HuH-7.5 (cell line): ENCODE measurements around the gene RRBP1.
A peak's percentile ranks its signal among the peaks of the same experiment; 100 is the strongest.

Experiments
- DNase-seq: peaks from one replicate; pipeline ENCODE4 v3.0.0; 2011; ENCODE audit warnings: low spot score

RRBP1 gene

DNA sequence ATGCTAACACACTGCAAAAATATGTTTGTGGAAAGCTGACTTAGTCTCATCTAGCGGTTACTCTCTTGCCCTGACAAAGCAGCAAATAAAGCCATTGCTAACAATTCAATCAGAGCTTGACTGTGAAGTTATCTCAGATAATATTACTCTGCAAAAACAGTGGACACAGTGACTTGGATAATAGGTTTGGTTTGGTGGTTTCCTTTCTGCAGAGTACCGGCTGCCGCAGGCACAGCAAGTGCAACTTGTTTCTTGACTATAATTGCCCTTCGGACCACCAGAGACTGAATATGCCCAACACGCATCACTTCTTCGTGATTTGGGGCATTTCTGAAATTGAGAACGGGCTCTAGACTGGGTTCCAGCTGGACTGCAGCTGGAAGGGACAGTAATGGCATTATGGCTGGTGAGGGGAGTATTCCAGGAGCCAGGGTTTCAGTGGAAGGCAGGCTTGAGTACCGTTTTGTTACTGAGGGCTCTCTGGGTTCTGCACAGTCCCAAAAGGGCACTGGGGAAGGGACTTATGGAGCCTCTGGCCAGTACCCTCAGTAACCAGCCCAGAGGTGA, 72.1 kb downstream of the RRBP1 start:
- DNase-seq, result no peak

DNA sequence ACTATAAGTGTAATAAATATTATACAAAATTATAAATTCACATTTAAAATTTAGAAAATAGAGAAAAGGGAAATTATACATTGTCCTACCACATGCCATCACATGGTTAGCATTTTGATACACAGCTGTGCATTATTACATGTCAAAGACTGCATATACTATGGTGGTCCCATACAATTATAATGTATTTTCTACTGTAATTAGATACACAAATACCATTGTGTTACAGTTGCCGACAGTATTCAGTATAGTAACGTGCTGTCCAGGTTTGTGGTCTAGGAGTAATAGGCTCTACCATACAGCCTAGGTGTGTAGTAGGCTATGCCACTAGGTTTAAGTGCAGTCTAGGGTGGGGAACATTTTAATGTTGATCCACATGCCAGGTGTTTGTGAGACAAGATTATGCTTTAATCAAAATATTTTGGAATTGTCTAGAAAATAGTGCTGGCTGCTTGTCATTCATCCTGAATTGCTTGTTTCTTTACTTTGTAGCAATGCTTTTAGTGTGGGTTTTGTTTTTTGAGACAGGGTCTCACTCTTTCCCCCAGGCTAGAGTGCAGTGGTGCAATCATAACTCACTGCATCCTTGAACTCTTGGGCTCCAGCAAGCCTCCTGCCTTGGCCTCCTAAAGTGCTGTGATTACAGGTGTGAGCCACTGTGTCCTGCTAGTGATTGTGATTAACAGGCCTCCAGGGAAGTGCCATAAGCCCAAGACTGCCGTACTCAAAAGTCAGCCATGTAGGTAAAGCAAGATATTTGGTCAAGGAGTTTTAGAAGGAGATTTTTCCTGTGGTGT, 73.1 kb downstream of the RRBP1 start:
- no peak for DNase-seq

DNA sequence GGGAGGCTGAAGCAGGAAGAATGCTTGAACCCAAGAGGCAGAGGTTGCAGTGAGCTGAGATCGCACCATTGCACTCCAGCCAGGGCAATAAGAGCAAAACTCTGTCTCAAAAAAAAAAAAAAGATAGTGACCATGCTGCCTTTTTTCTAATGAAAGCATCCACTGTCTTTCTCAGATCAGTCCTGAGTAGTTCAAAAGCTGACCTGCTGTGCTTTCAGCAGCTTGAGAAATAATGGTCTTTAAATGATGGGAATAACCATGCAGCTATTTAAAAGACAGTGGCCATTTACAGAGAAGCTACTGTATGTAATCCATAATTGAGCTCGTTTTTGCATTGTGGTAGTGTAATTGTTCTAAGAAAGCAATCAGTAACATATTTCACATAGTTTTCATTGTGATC, 76.0 kb downstream of the RRBP1 start:
- no peak for DNase-seq

DNA sequence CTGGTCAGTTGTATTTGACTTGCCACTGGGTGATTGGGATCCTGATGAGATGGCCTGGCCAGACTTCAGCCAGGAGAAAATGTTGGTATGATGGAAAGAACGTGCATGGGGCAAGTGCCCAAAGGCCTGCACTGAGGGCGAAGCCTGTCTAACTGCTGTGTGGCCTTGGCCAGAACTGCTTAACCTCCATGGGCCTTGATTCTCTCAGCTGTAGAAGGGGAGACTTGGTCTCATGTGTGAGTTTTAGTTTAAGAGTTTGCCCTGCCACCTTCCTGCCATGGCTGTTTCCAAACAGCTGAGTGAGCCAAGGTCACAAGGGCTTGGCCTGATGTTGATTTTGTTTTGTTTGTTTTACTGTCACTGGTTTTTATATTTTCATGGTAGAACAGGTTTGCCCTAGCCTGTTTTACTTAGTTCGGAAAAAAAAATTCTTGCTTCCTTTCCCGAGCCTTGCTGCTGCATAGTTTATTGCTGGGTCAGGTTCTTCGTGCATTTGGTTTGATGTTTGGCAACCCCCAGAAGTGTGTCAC, 76.8 kb downstream of the RRBP1 start:
- DNase-seq, result peak; percentile 15

DNA sequence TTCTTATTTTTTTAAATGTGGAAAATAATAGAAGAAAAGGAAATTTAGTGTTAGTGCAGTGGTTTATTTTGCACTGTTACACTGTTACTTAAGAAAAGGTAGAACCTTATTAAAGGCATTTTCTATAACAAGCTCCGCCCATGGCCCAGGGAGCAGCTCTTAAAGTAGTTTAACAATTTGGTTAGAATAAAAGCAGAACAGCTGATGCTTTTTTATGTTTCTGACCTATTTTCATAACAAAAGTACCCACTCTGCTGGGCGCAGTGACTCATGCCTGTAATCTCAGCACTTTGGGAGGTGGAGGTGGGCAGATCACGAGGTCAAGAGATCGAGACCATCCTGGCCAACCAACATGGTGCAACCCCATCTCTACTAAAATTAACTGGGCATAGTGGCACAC, 79.5 kb downstream of the RRBP1 start:
- DNase-seq, result no peak

DNA sequence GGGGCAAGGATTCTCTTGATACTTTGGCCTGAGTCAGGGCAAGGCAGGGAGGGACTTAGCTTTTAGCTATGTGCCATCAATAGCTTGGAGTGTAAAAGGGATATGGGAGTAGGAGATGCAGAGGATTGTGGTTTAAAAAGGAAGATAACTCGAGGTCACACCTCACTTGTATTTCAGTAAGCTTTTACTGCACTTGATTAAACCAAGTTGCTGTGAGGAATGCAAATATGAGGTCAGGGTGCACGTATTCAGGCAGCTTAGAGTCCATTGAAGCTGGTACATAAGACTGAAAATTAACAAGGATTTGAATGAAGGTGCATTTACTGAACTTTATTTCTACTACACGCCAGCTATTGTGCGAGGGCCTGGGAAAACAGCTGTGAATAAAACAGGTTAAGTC, 80.1 kb downstream of the RRBP1 start:
- no peak for DNase-seq

DNA sequence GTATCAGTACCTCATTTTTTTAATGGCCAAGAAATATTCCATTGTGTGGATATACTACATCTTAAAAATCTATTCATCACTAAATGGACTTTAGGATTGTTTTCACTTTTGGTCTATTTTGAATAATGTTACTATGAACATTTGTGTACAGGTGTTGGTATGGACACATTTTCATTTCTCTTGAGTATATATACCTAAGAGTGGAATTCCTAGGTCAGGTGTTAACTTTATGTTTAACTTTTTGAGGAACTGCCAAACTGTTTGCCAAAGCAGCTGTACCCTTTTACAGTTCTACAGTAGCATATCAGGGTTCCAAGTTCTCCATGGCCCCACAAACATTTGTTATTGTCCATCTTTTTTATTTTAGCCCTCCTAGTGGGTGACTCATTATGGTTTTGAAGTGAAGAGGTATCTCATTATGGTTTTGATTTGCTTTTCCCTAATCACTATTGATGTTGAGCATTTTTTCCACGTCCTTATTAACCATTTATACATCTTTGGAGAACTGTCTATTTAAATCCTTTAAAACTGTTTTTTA, 84.0 kb downstream of the RRBP1 start:
- DNase-seq, result no peak

DNA sequence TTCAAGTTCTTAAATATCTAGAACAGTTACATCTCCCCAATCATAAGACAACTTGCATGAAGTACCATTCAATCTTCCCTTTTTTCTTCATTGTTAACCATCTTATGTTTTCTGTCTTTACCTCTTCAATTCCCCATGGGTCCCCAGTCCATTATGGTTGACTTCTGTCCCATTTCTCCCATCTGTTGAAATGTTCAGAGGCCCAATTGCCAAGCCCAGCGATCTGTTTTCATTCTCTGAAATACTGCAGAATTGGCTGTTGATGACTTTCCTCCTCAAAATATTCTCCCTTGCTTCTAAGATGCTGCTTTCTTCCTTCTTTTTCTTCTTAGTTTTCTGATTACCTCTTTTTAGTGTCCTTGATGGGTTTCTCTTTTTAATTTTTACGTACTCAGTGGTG, 86.2 kb downstream of the RRBP1 start:
- no peak for DNase-seq

DNA sequence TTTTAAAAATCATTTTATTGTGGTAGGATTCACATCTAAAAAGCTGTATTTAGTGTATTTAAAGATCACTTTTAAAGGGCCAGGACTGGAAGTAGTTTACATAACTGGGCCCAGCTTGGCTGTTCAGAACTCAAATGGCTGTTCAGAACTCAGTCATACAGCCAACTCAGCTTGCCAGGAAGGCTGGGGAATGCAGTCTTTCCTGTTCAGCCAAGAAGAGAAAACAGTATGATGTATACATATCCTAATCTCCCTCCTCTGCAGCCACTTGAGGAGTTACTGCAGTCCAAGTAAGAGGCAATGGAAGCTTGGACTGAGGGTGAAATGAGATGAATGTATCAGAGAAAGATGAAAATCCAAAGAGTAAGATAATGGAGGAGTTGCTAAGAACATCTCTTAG, 87.6 kb downstream of the RRBP1 start:
- no peak for DNase-seq

DNA sequence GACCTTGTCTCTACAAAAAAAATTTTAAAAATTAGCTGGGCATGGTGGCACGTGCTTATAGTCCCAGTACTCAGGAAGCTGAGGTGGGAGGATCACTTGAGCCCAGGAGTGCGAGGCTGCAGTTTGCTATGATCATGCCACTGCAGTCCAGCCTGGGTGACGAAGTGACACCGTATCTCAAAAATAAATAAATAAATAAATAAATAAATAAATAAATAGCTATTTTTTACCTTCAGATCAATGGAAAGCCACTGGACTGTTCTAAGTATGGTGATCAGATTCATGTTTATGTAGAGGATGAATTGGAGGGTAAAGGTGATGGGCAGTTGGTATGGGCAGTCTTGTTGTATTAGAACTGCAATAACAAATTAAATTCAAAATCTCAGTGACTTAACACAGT, 88.1 kb downstream of the RRBP1 start:
- DNase-seq, result no peak

DNA sequence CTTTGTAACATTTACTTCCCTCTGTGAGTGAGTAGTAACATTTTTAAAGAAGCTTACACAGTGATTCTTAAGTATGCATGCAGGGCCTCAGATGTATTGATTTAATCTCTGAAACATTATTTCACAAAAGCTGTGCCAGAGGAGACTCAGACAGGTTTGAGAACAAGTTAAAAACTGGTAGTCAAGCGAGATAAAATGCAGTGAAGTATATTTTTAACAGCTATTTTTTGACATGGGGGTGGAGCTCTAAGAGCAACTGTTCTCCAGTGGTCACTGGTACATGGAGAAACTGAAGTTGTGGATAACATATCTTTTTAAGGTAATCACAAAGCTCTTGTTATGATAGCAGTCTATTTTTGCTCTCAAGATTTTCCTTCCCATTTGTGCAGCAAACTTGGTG, 91.8 kb downstream of the RRBP1 start:
- no peak for DNase-seq

DNA sequence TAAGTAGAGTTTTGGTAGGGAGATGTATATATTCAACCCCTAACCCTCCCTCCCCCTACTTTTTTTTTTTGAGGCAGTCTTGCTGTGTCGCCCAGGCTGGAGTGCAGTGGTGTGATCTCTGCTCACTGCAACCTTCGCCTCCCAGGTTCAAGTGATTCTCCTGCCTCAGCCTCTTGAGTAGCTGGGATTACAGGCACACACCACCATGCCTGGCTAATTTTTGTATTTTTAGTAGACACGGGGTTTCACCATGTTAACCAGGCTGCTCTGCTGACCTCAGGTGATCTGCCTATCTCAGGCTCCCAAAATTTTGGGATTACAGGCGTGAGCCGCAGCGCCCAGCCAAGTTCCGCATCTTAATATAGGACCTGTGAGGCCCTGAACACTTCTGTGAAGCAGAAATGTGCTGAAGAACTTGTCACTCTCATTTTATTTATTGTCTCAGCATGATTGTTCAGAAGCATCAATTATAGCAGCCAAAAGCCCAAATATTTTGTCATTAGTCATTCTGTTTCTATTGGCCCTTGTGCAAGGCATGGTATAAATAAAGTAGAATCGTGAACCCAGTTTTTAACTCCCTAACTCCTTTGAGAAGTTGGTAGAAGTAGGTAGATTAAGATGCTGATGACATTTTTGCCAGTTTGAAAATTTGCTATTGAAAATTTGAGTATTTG, 92.7 kb downstream of the RRBP1 start:
- no peak for DNase-seq

DNA sequence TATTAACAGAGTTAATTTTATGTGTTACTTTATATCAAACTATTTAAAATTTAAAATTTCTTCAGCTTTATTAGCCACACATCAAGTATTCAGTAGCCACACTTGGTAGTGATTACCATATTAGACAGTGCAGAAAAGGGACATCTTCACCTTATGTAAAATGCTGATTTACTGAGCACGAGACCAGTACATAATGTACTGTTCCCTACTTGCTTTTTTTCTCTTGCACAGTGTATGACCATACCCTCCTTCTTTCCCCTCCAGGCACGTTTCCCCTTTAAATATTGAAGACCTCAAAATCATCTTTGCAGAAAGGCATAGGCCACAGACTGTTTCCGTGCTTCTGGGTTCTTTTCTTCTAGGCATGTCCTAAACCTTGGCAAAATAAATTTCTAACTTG, 94.2 kb downstream of the RRBP1 start:
- DNase-seq, result no peak

DNA sequence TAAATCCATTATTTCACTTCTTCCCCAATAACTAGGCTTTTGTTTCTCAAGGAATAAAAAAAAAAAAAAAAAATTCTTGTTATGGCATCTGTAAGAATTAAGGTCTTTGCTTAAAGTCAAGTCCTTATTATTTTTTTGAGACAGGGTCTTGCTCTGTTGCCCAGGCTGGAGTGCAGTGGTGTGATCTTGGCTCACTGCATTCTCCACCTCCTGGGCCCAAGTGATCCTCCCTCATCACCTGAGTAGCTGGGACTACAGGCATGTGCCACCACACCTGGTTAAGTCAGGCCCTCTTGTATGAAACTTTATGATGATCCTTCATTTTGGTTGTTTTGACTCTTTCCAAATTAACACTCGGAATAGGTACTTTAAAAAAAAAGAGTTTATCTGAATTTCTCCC, 94.9 kb downstream of the RRBP1 start:
- DNase-seq, result no peak

DNA sequence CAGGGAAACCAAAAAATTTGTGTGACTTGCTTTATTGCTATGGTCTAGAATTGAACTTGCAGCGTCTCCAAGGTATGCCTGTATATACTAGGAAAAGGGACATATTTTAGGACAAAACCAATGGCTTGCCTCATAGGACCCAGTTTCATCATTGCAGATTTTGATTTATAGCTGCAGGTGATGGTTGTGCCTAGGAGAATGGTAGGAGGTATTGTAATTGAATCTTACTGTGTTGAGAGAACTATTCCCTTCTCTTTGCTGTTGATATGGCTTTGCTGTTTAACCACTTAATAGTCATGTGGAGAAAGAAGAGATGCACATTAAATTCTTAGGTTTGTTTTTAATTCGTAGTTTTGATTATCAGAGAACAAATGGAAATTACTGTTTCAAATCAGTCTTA, 95.8 kb downstream of the RRBP1 start:
- DNase-seq, result no peak

DNA sequence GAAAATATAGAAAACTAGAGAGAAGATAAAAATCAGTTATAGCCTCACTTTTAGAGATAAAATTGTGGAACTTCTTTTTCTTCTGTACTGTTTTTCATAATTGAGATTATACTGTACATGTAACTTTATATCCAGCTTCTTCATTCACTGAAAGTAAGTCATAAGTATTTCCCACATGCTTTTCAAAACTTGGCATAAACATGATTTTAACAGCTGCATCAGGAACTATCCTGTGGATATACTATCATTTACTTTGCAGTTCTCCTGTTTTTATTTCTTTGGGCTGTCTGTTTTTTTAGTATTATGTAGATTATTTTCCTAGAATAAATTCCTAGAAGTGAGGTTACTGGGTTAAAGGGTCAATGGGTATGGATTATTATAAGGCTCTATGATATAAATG, 97.4 kb downstream of the RRBP1 start:
- no peak for DNase-seq

DNA sequence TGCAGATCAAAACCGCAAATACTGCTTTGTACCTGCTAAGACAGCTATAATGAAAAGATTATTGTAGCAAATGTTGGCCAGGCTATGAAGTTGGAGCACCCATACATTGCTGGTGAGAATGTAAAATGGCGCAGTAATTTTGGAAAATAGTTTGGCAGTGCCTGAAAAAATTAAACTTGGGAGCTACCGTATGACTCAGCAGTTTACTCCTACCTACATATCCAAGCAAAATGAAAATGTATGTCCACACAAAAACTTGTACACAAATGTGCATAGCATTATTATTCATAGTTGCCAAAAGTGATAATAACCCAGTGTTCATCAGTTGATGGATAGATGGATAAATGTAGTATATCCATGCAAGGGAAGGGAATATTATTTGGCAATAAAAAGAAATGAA, 98.9 kb downstream of the RRBP1 start:
- DNase-seq, result no peak

DNA sequence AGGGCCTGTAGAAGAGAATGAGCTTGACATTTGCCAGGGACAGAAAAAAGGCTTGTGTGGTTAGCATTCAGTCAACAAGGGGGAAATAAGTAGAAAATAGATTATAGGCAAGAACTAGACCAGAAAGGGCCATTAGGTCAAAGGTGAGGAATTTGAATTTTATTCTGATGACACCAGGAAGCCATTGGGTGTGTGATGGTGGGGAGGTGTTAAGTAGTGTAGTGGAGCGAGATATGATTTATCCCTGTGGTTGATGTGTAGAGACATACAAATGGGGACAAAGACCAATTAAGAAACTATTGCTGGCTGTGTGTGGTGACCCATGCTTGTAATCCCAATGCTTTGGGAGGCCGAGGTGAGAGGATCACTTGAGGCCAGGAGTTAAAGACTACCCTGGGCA, 101.1 kb downstream of the RRBP1 start:
- no peak for DNase-seq

DNA sequence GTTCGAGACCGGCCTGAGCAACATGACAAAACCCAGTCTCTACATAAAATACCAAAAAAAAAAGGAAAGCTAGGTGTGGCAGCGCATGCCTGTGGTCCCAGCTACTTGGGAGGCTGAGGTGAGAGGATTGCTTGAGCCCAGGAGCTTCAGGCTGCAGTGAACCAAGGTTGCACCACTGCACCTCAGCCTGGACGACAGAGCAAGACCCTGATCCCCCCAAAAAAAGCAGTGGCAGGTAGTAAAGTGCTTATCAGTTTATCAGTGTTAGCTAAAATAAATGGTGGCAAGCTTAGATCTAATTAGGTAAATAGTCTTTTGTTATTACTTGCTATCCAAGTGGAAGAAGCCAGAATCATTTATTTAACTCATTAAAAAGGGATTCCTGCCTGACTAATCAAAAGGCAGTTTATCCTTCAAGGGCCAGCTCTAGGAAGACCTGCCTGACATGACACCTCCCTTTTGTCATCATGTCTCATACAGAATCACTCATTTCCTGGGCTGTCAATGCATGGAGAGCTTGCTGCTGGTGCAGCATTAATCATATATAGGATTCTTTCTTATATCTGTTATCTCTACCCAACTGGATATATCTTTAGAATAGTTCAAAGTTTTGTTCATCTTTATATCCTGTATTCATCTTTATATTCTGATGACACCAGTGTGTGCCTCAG, 102.5 kb downstream of the RRBP1 start:
- no peak for DNase-seq

DNA sequence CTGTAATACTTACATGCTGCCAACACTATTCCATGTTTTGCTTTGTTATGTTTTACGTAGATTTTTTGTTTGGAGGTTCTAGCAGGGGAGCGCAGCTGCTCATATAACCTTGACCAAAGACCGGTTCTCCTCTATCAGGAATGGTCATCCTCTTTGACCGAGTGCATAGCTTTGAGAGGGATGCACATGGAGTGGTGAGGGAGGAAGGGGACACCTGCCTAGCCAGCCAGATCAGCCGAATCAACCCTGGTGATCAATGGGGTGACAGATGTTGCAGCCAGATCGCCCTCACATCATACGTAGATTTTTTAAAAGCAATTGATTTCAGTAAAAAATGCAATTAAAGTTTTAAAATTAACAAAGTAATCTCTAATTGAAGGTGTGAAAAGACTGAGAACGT, 105.8 kb downstream of the RRBP1 start:
- no peak for DNase-seq

DNA sequence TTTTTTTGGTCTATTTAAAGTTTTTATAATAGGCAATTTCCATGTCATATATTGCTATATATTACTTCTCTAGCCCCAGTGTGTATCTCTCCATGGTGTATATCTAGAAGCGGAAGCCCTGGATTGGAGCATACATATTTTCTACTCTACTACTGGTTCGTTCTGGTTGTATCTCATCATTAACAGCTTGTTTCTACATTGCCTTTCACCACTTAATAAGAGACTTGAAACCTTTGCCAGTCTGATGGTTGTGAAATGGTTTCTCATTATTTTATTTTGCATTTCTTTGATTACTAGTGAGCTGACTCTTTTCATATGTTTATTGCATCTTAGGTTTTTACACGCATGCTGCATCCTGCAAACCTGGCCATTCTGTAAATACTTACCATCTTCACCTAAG, 108.6 kb downstream of the RRBP1 start:
- DNase-seq, result no peak

DNA sequence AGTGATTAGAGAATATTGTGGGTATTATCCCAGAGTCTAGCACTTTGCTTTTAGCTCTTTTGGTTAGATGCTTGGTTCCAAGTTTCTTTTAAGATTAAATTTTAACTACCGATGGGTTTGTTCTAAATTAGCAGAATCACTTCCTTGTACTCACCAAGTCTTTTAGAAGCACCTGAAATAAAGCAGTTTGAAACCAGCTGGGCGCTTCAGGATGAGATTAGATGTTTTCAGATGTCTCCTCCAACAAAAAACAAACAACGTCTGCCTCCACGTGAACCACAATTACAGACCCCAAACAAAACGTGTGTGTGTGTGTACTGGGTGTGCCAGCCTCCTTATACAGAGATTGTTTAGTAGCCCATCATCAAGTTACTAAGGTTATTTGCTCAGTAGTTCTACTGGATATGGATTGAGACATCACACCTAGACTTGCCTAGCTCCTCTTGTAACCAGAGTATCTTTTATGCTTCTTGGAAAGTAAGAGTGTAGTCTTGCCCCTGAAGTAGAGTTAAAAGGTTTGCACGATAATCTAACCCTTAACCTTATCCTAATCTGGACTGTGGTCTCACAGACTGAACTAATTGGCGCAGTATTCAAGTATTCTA, 109.9 kb downstream of the RRBP1 start:
- no peak for DNase-seq
